Stimulated activated CD8-positive, alpha-beta memory T cell treated with anti-CD3 and anti-CD28 coated beads, Interleukin-7, amount 100 ng/mL, for 1 hour (primary cell): ENCODE measurements around the gene TSPAN5.

Experiments
- DNase-seq, 2 donors: peaks; one replicate each; pipeline ENCODE4 v3.0.0-alpha.2; 2020; ENCODE audit warnings: low read depth in 2 of 2

Gene TSPAN5

DNA sequence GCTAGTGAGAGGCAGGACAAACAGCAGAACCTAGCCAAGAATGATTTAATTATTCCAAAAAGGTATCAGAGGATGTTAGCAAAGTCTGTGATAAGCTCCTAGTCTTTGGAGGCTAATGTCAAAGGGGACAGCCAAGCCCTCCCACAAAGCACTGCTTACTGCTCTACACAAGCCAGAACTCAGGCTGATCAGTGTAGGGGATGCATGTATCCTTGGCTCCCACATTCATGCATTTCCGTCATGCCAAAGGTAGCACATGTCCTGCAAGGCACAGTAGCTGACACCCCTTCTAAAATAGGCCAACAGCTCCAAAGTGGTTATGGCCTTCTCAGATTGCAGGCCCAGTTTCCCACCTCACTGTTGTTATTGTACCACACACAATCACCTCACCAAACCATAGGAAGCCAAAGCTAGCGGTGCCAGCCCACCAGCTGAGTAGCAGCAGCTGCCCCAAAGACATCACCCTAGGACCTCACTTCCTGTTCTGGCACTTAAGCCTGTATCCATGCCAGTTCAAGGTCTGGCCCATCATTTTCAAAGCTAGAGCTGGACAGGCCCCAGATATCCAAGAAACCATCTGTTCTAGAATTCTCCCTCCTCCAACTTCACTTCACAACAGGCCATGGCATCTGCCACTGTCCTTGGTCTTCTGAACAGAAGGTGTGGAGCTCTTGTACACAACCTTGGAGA is 40.9 kb downstream of the TSPAN5 start:
- DNase-seq = no peak

DNA sequence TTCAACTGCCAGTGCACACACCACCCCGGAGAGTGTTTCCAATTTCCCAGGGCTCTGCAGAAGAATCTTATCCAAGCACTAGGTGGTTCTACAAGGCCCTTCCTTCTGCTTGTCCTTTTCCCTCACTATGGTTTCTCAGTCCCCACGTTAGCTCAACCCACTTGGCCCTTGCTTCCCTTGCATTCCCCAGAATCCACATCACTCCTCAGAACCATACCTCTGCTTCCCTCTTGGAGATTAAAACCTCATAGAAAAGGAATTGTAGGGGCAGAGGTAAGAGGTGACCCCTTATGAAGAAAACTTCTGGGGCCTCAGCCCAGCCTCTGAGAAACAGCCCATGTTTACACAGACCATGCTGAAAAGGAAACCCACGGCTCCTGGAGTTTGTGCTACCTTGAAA is 42.4 kb downstream of the TSPAN5 start:
- no peak for DNase-seq

DNA sequence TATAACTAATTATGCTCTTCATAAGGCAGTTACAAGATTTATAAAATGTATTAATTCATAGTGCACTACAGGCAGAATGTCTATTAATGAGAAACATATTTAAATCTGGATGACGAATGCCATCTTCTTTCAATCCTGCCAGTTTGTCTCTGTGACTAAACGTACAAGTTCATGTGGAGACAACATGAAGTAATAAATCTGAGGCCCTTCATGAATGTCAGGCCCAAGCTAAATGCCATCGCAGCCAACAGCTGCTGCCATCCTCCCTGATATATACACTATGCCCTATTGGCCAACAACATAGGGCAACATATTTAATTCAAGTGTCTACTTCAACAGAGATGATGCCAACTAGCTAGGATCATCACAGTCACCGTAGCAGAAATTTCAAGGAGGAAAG is 43.7 kb downstream of the TSPAN5 start:
- no peak for DNase-seq

DNA sequence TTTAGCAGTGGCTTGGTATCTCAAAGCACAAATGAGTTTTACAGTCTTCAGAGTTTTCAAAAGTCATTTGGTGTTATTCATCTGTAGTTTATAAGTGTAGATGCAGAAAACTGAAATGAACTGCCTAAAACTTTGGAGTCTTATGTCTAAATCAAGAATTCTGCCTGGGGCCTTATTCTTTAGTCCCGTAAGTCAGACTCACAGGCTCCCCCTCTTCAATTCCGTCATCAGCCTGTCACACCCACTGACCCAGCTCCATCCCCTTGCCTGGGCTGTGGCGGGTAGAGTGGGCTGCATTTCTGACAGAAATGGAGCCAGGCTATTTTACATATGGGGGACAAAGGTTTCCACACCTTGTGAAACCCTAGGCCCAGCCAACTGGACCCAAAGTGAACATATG is 44.3 kb downstream of the TSPAN5 start:
- DNase-seq = no peak

DNA sequence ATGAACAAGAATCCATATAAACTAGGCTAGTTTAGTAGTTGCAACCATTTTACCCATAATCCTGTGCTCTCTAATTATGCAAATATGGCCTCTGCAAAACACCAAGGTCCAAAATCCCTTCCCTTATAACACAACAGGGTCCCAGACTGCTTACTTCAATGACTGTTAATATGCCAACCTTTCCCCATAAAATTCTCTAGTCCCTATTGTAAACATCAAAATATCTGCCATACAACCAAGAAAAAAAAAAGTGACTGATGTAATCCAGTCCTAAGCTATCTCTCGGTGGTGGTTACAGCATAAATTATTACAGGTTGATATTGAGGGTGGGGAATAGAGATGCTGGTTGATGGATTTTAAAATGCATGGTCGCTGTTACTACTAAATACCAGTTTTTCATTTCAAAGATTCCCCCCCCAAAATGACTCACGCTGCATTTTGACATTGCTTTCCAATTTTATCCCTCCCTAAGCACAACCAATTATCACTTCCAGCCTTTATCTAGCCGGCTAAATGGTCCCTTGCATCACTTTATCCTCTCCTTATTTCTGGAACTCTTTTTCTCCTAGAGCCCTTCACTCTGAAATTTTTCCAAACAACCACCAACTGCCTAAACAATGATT is 44.8 kb downstream of the TSPAN5 start:
- no peak for DNase-seq

DNA sequence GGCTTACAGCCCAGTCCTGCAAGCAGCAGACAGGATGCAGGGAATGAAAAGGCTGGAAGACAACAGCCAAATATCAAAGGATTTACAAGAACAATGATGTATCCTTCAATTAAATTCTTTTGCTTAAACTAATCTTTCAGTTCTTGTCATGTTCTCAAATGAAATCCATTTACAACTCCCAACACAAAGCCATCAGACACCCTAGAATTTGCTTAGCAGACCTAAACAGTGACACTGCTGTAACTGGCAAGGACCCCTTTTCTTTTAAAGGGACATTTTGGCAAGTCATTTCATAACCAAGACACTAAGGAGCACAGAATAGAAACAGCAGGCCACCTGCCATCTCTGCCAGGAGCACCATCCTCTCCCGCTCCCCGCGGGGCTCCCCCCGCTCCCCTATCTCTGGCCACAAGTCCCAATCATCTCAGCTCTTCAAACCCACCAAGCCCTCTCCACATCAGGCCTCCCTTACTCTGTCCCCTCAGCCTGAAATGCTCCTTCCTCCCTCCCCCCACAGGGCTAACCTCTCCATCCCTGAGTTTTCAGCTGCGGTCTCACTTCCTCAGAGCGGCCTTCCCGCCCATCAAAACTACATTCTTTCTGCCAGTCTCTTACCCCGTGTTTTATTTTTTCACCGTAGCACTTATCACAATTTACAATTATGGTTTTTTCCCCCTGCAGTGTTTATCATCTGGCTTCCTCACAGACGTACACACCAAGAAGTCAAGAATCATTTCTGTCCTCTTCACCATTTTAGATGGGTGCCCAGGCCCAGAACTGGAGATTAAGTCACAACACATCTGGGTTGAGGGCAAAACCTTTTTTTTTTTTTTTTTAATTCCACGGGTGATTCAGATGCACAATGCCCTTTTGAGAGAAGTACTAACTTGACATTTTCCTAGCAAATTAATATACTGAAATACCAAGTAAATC is 45.8 kb downstream of the TSPAN5 start:
- DNase-seq = no peak

DNA sequence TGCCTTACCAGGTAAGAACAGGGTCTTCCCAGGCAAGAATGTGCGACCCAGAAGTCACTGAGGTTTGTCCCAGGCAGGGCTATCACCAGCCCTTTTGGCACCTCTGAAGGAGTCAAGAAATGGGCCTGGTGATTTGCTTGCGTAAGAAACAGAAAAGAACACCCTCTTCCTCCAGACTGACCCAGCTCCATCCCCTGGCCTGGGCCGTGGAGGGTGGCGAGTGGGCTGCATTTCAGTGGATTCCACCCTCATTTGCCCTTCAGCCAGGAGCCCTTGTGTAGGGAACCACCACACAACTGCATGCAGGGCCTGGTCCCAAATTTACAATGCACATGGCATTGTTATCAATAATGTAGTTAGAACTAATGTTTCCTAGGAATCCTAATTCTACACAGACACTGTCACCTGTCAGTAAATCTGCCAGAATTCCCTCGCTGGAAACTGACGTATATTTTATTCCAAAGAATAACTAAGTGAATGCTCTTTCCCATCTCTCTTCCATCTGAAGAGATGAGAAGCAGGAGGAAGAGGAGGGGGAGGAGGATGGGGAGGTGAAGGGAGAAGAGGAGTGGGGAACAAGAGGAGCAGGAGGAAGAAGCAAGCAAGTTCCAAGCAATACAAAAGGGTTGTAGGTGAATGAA is 46.6 kb downstream of the TSPAN5 start:
- DNase-seq = no peak

DNA sequence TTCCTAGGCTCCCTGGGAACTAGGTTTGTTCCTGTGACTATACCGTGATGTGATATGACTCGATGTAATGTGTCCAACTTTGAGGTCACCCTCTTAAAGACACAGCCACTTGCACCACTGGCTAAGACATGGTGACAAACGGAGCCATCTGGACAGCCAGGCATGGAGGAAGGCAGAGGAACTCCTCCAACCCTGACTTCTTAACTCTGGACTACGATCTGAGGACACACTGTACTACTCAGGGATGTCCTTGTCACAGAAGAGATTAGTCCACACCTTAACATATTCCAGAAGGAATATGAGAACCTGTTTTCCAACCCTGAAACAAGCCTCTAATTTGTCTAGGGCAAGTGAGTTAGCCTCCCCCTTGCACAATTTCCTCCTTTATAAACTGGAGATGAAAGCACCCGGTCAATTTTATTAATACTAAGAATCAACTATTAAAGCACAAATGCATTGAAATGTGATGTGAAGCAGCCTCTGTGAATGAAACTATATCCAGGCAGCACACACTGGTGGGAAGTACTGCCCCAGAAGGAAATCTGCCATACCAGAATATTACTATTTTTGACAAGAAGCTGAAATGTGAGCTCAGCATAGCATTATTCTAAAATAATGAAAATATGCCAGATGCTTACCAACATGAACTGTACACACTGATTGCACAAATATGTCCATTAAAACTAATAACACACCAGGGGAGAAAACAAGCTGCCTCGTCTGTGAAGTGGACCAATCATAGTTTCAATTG is 47.3 kb downstream of the TSPAN5 start:
- no peak for DNase-seq

DNA sequence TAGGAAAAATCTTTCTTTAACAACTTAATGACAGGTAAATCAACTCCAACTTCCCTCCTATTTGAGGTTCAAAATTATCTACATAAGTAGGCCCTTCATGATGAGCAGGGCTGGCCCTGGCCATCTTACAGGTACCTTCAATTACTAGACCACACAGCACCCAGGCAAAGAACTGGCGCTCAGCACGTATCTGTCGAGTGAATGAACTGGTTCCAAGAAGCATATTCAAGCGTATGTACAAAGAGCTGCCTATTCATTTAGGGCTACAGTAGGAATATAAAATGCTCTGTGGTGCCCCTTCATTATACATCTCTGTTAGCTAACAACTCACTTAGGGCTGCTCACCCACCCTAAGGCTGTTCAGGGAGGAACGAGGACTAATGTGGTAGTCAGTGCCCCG is 48.0 kb downstream of the TSPAN5 start:
- DNase-seq = no peak

DNA sequence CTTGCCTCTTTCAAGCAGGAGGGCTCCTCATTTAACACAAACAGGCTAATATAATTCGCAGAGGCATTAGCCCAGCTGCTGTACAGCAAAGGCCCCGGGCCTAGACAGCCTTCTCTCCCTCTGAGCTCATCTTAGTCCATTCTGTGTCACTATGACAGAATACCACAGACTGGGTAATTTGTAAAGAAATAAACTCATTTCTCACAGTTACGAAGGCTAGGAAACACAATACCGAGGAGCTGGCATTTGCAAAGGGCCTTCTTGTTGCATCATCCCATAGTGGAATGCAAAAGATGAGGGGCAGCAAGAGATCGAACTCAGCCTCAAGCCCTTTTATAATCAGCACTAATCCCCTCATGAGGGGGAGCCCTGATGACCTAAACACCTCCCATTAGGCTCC is 48.5 kb downstream of the TSPAN5 start:
- no peak for DNase-seq

DNA sequence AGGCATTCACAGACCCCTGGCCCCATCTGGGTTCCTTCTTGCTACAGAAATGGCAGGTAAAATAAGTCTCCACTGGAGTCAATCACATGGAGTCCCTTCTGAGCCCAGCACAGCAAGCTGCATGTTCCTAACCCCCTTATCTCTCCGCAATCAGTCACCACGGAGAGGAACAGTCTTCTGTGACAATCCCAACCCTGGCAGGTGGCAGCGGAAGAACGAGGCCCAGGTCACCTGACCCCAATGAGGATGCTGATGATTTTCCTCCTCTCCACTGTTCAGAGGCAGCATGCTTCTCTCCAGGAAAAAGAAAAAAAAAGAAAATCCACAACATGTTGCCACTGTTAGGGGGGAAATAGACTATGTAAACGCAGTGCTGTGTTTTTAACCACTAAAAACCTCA is 50.1 kb downstream of the TSPAN5 start:
- no peak for DNase-seq

DNA sequence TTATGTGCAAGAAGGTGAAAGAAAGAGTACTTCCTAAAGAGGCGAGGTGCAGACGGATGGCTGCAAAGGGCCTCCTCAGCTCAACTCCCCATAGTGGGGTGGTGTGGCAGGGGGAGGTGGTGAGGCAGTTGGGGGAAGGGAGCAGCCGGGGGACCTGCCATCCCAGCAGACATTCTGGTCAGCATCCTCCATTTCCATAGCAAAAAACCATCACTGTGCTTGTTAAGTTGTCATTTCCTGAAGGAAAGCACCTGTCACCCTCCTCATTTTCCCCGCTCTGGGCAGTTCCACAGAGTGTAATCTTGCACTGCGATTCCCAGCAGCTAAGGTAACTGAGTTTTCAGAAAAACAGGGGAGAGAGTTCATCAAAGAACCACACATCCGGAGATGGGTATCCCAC is 51.5 kb downstream of the TSPAN5 start:
- no peak for DNase-seq

DNA sequence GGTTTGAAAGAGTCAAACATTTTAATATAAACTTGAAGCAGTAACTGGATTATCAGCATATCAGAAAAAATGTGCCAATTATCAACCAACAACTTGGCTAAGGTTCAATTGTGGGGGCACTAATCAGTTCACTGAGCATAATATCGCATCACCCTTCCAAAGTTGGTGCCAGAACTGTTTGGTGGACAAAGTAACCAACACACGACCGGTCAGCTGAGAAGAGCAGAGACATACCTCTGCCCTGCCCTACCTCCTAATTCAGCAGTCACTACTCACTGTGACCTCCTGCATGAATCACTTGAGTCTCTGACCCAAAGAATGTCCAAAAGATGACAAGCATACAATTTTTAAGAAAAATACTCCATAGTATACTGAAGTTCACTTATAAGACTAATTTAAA is 53.2 kb downstream of the TSPAN5 start:
- no peak for DNase-seq

DNA sequence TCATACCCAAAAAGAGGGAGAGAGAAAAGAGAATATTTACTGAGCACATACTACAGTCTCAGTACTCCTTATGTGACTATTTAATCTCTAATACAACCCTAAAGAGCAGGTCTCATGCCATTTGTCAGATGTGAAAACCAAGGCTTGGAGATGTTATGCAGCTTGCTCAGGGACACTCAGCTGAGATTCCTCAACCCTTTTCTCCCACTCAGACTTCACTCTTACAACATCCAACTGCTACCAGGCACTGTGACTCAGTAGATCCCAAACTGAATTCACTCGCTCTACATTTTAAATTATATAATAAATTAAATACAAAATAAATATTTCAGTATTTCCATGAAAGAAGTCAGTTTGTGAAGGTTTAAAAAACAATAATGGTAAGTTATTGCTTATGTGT is 53.7 kb downstream of the TSPAN5 start:
- DNase-seq = no peak

DNA sequence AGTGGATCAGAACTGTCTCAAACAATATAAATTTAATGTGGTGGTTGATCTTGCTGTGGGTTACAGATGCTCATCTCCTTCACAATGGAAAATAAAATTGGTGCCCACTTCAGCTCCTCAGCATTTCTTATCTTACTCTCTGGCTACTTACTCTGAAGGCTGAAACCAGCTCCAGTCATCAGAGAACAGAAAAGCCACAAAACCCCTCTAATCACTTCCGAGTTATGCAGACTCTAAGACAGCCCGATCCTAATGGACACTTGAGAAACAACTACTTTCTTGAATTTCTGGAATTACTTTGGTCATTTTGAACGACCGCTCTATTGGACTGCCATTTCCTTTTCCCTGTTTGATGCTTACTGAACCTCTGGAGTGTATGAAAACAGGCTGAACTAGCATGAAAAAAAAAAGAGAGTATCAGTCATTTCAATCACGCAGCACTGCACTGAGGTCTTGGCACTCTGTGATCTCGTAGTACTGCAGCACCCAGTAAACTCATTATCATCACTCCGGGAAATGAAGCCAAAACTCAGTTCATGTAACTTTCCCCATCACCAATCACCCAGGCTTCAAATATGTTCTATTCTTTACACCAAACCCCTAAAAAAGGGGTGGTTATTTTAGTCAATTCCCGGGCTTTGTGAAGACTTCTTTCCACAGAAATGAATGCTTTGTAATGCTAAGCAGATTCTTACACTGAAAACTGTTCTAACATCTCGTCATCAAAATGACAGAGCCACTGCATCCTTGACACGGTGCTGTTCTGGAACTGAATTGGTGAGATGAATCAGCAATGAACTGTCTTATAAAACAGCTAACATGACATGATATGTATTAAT is 54.5 kb downstream of the TSPAN5 start:
- no peak for DNase-seq

DNA sequence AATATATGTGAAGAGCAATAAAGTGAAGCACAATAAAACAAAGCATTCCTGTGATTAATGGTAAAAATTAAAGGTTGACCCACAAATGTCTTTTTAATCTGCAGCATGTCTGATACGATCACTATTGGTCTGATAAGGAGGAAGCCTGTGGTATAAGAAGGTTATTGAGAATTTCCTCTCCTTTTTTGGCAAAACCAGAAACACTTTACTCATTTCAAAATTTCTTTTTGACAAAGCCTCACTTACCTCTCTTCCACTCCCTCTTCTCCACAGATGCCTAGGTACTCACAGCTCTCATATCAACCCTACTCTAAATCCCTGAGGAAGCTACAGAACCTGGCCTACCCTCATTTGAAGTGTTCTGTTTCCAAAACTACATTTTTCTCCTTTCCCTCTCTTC is 56.1 kb downstream of the TSPAN5 start:
- no peak for DNase-seq

DNA sequence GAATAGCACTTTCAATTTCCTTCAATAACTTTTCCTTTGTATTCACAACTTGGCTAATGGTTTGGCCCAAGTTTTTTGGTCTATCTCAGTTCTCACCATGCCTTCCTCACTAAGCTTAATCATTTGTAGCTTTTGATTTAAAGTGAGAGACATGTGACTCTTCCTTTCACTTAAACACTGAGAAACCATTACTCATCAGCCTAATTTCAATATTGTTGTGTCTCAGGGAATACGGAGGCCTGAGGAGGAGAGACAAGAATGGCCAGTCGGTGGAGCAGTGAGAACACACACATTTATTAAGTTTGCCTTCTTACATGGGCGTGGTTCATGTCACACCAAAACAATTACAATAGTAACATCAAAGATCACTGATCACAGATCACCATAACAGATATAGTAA is 56.7 kb downstream of the TSPAN5 start:
- DNase-seq = no peak

DNA sequence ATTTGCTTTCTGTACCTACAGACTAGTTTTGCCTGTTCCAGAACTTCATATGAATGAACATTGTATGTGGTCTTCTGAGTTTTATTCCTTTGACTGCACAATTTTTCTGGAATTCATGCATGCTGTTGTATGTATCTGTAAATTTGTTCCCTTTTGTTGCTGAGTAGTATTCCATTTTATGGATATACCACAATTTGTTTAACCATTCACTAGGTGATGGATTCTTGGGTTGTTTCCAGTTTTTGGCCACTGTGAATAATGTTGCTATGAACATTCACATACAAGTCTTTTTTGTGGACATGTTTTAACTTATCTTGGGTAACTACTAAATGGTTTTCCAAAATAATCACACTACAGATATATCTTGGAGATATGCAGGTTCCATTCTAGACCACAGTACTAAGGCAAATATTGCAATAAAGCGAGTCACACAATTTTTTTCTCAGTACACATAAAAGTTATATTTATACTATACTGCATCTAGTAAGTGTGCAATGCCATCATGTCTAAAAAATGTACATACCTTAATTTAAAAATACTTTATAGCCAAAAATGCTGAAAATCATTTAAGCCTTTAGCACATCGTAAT is 58.7 kb downstream of the TSPAN5 start:
- DNase-seq = no peak

DNA sequence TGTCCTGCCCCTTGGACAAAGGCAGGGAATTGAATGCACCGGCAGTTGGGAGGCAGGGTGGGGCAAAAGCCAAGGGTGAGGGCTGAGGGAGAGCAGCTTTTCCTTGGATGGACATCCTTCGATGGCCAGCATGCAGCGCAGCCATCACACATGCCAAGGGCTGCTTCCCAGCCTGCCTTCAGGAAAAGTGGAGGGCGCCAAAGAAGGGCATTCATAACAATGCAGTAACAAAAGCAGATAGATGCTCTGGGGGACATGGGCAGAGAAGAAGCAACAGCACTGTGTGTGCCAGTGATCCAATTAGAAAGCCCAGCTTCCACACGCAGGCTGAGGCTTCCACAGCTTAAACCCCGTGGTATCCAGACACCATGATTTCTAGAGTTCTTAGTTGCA is 71.5 kb downstream of the TSPAN5 start:
- no peak for DNase-seq

DNA sequence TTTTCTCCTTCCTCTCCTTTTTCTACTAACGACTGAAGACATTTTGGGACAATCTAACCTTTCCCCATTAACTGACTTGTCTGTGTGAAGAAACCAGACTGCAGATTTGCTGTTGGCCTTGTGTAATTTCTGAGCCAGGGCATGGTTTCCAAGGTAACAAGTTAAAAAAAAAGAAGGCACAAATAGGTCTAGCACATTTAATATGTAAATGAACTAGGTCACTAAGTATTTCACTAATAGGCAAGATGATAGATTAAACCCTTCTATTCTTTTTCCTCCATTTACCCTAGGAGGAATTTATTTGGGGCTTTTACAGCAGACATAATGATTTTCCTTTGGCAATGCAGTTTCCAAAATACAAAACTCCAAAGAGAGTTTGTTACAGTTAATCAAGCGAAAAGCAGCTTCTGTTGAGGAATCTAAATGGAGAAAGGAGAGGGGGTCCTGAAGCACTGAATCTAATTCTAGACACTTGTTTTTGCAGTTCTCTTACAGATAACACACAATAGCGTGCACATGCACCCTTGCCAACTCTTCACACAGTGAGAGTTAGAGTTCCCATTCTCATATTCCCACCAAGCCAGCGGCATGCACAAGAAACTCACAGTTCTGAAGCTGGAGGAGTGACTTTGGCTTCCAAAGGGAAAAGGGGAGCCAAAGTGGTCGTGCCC is 72.0 kb downstream of the TSPAN5 start:
- no peak for DNase-seq
